ENCODE results near the gene OLA1. TPM values are rescaled to one million over a fixed set of nuclear protein-coding genes. Genes with fewer than 3 reads are reported as not detected.
"Not testable (repeated sequence)": the region's sequence is repeated elsewhere in the genome, so short reads cannot be mapped to it uniquely, and the experiment has no call there.

Gene OLA1
- total and polyA plus RNA-seq, 5 donors: 66.9 to 84.4 (median 73.6) TPM

DNA sequence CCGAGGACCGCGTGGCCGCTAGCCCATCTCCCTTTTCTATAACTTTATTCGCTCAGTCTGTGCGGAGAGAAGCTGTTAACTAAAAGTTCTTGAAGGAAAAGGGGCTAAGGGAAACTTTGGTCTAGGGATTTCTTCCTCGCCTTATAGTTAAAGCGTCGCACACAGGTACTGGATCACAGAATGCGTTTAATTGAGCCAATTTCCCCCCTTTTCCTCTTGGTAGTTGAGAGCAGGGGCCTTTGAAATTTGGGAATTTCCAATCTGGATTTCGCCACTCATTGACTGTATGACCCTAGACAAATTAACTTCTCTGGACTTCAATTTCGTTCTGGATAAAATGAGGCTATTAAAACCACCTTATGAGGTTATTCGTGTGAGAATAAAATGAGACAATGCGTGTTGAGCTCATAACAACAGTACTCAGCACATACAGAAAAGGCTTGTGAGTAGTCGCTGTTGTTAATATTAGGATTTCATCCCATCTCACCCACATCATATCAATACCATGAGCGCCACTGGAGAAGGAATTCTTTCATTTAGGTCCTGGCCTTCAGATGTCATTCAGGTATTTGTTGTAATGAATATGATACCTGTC is 763 bp upstream of the OLA1 start:
- H3K4me3 ChIP-seq (ENCODE audit: low read length): peak overlapping the region; percentile 77
- intact Hi-C loops (cut with DNase I): no loop called here
- DNase-seq: no peak
- no peaks in the 10 kb centered on the region for H3K9me3 ChIP-seq (ENCODE audit: control insufficient read depth, low read length)
- H3K27ac ChIP-seq (ENCODE audit: low read length): peak overlapping the region; percentile 87
- no peak for ATAC-seq
- no peaks in the 10 kb centered on the region for H3K27me3 ChIP-seq (ENCODE audit: control insufficient read depth, insufficient read depth)
- H3K4me1 ChIP-seq (ENCODE audit: control insufficient read depth, insufficient read depth, low read length): no peaks in the 10 kb centered on the region
- 56% methylated on average over 16 of the region's 16 CpGs for WGBS

DNA sequence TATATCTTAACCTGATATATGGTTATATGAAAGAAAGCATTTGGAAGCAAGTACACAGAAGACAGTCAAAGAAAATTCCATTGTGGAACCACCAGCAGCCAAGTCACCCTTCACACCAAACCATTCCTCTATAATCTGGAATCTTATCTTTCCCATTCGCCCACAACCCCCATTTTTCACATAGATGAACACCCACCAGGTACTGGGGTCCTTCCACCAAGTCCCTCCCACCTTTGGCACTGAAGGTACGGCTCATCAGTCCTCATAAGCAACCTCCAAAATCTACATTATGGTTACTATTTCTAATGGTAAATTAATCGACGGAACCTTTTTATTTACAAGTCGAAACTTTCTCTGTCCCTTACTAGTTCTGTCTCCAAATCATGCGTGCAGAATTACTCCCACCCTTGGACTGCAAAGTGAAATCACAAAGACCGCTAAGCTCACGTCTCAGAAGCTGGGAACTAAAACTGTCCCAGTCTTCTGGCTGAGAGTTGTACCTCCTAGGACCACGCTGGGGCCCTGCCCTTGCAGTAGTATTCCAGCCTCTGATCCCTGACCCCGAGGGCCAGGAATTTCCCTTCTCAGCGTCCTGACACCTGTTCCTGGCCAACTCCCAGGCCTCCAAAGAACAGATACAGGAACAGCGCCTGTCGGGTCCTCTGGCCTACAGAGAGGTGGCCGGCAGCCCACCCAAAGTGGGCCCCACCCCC is 702 bp downstream of the OLA1 start:
- ATAC-seq: peak in 1 of 2 donors; percentile 45
- H3K4me1 ChIP-seq (ENCODE audit: control insufficient read depth, insufficient read depth, low read length): no peaks in the 10 kb centered on the region
- H3K27me3 ChIP-seq (ENCODE audit: control insufficient read depth, insufficient read depth): no peaks in the 10 kb centered on the region
- peak overlapping the region; percentile 84 for H3K27ac ChIP-seq (ENCODE audit: low read length)
- 20% methylated on average over 14 of the region's 14 CpGs for WGBS
- H3K4me3 ChIP-seq (ENCODE audit: low read length): peak overlapping the region; percentile 77
- intact Hi-C loops (cut with DNase I): no loop called here
- no peak for DNase-seq
- no peaks in the 10 kb centered on the region for H3K9me3 ChIP-seq (ENCODE audit: control insufficient read depth, low read length)

DNA sequence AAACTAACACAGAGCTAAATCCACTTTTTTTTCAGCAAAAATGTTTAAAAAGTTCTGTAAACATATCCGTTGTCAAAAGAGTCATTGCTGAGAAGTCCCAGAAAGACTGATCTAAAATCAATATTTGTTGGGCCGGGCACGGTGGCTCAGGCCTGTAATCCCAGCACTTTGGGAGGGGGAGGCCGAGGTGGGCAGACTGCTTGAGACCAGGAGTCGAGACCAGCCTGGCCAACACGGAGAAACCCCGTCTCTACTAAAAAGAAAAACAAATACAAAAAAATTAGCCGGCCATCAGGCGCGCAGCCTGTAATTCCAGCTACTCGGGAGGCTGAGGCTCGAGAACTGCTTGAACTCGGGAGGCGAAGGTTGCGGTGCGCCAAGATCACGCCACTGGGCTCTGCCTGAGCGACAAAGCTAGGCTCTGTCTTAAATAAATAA is 1.4 kb downstream of the OLA1 start:
- DNase-seq (peak in 1 of 3 donors; percentile 20), ATAC-seq (no peak)
- Histone ChIP-seq H3K27me3 (ENCODE audit: control insufficient read depth, insufficient read depth) (no peaks in the 10 kb centered on the region), H3K4me3 (ENCODE audit: low read length) (no peak overlapping the region), H3K4me1 (ENCODE audit: control insufficient read depth, insufficient read depth, low read length) (no peaks in the 10 kb centered on the region), H3K27ac (ENCODE audit: low read length) (no peak overlapping the region), H3K9me3 (ENCODE audit: control insufficient read depth, low read length) (no peaks in the 10 kb centered on the region)
- 93% methylated on average over 18 of the region's 18 CpGs for WGBS
- intact Hi-C loops (cut with DNase I): no loop called here

DNA sequence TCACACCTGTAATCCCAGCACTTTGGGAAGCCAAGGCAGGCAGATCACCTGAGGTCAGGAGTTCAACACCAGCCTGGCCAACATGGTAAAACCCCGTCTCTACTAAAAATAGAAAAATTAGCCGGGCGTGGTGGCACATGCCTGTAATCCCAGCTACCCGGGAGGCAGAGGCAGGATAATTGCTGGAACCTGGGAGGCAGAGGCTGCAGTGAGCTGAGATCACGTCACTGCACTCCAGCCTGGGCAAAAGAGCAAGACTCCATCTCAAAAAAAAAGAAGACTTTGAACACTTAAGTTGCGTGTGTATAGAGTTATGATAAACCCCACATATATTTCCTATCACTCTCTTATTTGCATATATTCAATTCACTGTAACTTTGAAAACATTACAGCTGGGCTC is 2.7 kb downstream of the OLA1 start:
- 87% methylated on average over 6 of the region's 6 CpGs for WGBS
- intact Hi-C loops (cut with DNase I); H3K4me1 ChIP-seq (ENCODE audit: control insufficient read depth, insufficient read depth, low read length); H3K27me3 ChIP-seq (ENCODE audit: control insufficient read depth, insufficient read depth); ATAC-seq; H3K9me3 ChIP-seq (ENCODE audit: control insufficient read depth, low read length); DNase-seq; H3K27ac ChIP-seq (ENCODE audit: low read length); H3K4me3 ChIP-seq (ENCODE audit: low read length): not testable (repeated sequence)

DNA sequence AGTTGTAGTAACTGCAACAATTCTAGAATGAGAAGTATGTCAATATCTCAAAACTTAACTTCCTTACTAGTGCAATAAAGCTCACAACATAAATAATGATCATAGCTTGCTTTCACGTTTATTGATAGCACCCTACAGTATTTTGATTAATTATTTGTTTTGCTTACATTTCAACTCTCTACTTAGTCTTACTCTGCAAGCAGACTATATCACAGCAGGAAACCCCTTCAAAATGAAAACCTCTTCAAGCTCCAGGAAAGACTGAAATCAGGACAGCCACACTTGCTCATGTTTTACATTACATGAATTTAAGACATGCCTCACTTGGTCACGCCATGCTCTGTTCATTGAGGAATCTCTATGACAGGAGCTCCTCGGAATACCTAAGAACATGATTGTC is 3.3 kb downstream of the OLA1 start:
- intact Hi-C loops (cut with DNase I): no loop called here
- Histone ChIP-seq H3K27me3 (ENCODE audit: control insufficient read depth, insufficient read depth) (no peaks in the 10 kb centered on the region), H3K4me1 (ENCODE audit: control insufficient read depth, insufficient read depth, low read length) (peaks cover 3% of the 10 kb centered on the region), H3K4me3 (ENCODE audit: low read length) (no peak overlapping the region), H3K27ac (ENCODE audit: low read length) (no peak overlapping the region), H3K9me3 (ENCODE audit: control insufficient read depth, low read length) (no peaks in the 10 kb centered on the region)
- DNase-seq: no peak
- ATAC-seq: no peak
- WGBS: 97% methylated on average over 3 of the region's 3 CpGs

DNA sequence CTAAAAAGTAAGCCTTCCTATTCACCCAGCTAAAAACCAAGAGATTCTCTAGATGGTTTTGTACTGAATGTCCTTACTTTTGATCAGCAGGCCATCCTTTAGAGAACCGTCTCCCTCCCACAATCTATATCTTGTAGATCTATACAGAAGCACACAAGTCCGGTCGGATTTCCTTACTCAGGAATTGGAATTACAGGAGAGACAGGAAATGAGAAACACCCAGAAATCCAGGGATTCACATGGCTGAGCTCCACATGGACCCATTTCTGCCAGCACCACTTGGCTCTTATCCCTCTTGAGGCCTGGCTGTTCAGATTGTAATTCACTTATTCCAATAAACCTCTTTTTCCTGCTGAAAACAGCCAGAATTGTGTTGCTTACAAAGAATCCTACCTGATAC is 4.5 kb downstream of the OLA1 start:
- WGBS: 68% methylated on average over 3 of the region's 3 CpGs
- ATAC-seq: no peak
- peaks cover 3% of the 10 kb centered on the region for H3K4me1 ChIP-seq (ENCODE audit: control insufficient read depth, insufficient read depth, low read length)
- no peak overlapping the region for H3K27ac ChIP-seq (ENCODE audit: low read length)
- no peaks in the 10 kb centered on the region for H3K9me3 ChIP-seq (ENCODE audit: control insufficient read depth, low read length)
- no peaks in the 10 kb centered on the region for H3K27me3 ChIP-seq (ENCODE audit: control insufficient read depth, insufficient read depth)
- DNase-seq: no peak
- H3K4me3 ChIP-seq (ENCODE audit: low read length): no peak overlapping the region
- intact Hi-C loops (cut with DNase I): no loop called here

DNA sequence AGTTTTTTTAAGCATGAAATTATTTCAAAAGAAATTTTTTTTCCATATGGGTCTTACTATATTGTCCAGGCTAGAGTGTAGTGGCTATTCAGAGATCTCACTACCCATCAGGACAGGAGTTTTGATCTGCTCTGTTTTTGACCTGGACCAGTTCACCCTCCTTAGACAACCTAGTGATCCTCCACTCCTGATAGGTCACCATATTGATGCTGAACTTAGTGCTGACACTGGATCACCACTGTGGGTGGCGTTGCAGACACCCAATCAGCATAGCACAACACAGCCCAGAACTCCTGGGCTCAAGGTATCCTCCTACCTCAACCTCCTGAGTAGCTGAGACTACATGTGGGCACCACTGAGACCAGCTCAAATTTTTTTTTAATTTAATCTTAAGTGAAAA is 8.2 kb downstream of the OLA1 start:
- no peak overlapping the region for H3K27ac ChIP-seq (ENCODE audit: low read length)
- H3K9me3 ChIP-seq (ENCODE audit: control insufficient read depth, low read length): no peaks in the 10 kb centered on the region
- H3K27me3 ChIP-seq (ENCODE audit: control insufficient read depth, insufficient read depth): no peaks in the 10 kb centered on the region
- no peak for DNase-seq
- intact Hi-C loops (cut with DNase I): no loop called here
- peaks cover 3% of the 10 kb centered on the region for H3K4me1 ChIP-seq (ENCODE audit: control insufficient read depth, insufficient read depth, low read length)
- ATAC-seq: no peak
- WGBS: 100% methylated on average over 1 of the region's 1 CpG
- no peak overlapping the region for H3K4me3 ChIP-seq (ENCODE audit: low read length)

DNA sequence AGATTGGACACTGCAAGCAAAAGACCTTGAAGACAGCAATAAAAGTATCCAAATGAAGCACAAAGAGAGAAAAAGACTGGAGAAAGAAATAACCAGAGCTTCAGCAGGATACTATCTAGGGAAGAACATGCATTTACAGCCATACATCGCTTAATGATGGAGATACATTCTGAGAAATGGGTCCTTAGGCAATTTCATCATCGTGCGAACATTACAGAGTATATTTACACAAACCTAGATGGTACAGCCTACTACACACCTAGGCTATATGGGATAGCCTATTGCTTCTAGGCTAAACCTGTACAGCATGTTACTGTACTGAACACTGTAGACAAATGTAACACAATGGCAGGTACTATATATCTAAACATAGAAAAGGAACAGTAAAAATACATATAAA is 11.9 kb downstream of the OLA1 start:
- Histone ChIP-seq H3K27ac (ENCODE audit: low read length) (no peak overlapping the region), H3K4me3 (ENCODE audit: low read length) (no peak overlapping the region), H3K4me1 (ENCODE audit: control insufficient read depth, insufficient read depth, low read length) (peaks cover 3% of the 10 kb centered on the region), H3K27me3 (ENCODE audit: control insufficient read depth, insufficient read depth) (no peaks in the 10 kb centered on the region), H3K9me3 (ENCODE audit: control insufficient read depth, low read length) (no peaks in the 10 kb centered on the region)
- 97% methylated on average over 3 of the region's 3 CpGs for WGBS
- intact Hi-C loops (cut with DNase I): no loop called here
- ATAC-seq (no peak), DNase-seq (no peak)

DNA sequence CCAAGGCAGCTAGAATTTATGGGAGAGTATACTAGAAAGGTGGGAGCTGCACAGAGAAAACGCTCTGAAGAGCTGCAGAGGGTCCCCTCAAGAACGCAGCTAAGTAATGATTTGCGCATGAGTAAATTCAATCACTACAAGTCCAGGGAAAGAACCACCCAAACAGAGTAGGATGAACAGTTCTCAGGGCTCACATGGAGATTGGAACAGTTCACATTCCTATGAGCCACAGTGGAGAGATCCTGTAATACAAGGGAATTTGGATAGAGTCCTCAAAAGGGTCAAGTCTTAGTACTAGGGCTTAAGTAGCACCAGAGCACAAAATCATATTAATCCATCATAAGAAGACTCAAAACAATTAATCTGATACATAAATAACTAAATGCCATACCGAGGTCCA is 12.7 kb downstream of the OLA1 start:
- Histone ChIP-seq H3K27ac (ENCODE audit: low read length) (no peak overlapping the region), H3K9me3 (ENCODE audit: control insufficient read depth, low read length) (no peaks in the 10 kb centered on the region), H3K4me3 (ENCODE audit: low read length) (no peak overlapping the region), H3K4me1 (ENCODE audit: control insufficient read depth, insufficient read depth, low read length) (no peaks in the 10 kb centered on the region), H3K27me3 (ENCODE audit: control insufficient read depth, insufficient read depth) (no peaks in the 10 kb centered on the region)
- DNase-seq: no peak
- no peak for ATAC-seq
- 88% methylated on average over 4 of the region's 4 CpGs for WGBS
- intact Hi-C loops (cut with DNase I): no loop called here

DNA sequence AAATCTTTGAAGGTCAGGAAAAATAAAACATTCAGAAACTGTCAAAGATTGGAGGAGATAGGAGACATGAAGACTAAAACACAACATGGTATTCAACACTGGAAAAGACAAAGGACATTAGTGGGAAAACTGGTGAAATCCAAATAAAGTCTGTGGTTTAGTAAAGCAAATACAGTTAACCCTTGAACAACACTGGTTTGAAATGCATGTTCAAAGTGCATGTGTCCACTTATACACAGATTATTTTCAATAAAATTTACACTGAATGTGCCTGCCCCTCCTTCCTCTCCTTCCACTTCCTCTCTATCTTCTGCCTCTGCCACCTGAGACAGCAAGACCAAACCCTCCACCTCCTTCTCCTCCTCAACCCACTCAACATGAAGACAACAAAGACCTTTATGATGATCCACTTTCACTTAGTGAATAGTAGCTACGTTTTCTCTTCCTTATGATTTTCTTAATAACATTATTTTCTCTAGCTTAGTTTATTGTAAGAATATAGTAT is 14.5 kb downstream of the OLA1 start:
- Histone ChIP-seq H3K9me3 (ENCODE audit: control insufficient read depth, low read length) (no peaks in the 10 kb centered on the region), H3K4me1 (ENCODE audit: control insufficient read depth, insufficient read depth, low read length) (no peaks in the 10 kb centered on the region), H3K27ac (ENCODE audit: low read length) (no peak overlapping the region), H3K27me3 (ENCODE audit: control insufficient read depth, insufficient read depth) (no peaks in the 10 kb centered on the region), H3K4me3 (ENCODE audit: low read length) (no peak overlapping the region)
- 96% methylated on average over 1 of the region's 1 CpG for WGBS
- intact Hi-C loops (cut with DNase I): no loop called here
- DNase-seq: no peak
- ATAC-seq: no peak

DNA sequence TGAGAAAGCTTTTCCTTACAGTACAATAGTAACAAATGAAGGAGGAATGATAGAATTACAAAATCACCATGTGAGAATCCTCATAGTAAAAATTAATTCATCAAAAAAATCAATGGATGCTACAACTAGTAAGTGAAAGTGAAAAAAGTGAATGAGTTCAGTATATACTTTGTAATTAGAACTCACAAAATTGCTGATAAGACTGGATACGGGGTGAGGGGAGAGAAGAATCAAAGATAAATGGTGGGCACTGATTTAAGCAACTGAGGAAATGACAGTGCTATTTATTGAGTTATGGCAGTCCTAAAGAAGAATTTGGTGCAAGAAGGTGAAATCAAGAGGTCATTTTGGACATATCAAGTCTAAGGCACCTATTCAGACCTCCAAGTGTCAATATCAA is 20.6 kb downstream of the OLA1 start:
- Histone ChIP-seq H3K4me3 (ENCODE audit: low read length) (no peak overlapping the region), H3K27me3 (ENCODE audit: control insufficient read depth, insufficient read depth) (no peaks in the 10 kb centered on the region), H3K9me3 (ENCODE audit: control insufficient read depth, low read length) (no peaks in the 10 kb centered on the region), H3K4me1 (ENCODE audit: control insufficient read depth, insufficient read depth, low read length) (no peaks in the 10 kb centered on the region), H3K27ac (ENCODE audit: low read length) (no peak overlapping the region)
- WGBS: 97% methylated on average over 1 of the region's 1 CpG
- no peak for ATAC-seq
- no peak for DNase-seq
- intact Hi-C loops (cut with DNase I): no loop called here

Data from right cardiac atrium (tissue), 5 donors.